Posterior vena cava (tissue), 2 donors: ENCODE results near the gene GKN2. TPM values are rescaled to one million over a fixed set of nuclear protein-coding genes. Genes with fewer than 3 reads are reported as not detected.

Experiments used
- DNase-seq: peaks from one replicate; pipeline ENCODE4 v3.0.0-alpha.2; 2020; ENCODE audit warnings: low spot score
- intact Hi-C, 2 donors: fragments of 100-400 bp; cut with DNase I; formaldehyde crosslinking; loops; one replicate each; pipeline versions ENCODE4 v1.14.1 to v1.14.2; 2022 to 2023
- long read RNA-seq, 2 donors: library from polyadenylated mRNA; unstranded; transcript quantifications; one replicate each; pipeline ENCODE4 v2.0.0, GENCODE V29; 2020 to 2021
- total RNA-seq, 2 donors: library from RNA; stranded (reverse); fragmentation: NEBNext Ultra II Directional; extraction: Animal tissue kit (Norgen Biotek cat#: 25700); gene quantifications; one replicate each; pipeline ENCODE4 v1.2.1, GENCODE V29; 2021
- donor health status: DM: yes; HTN: yes; CAD: no.
- donor health status: DM: yes; HTN: yes; CAD: no.

GKN2 gene, protein sequence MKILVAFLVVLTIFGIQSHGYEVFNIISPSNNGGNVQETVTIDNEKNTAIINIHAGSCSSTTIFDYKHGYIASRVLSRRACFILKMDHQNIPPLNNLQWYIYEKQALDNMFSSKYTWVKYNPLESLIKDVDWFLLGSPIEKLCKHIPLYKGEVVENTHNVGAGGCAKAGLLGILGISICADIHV
- not detected for total RNA-seq
- long read RNA-seq, donor 1: 0 reads
- long read RNA-seq, donor 2: 0 reads

DNA sequence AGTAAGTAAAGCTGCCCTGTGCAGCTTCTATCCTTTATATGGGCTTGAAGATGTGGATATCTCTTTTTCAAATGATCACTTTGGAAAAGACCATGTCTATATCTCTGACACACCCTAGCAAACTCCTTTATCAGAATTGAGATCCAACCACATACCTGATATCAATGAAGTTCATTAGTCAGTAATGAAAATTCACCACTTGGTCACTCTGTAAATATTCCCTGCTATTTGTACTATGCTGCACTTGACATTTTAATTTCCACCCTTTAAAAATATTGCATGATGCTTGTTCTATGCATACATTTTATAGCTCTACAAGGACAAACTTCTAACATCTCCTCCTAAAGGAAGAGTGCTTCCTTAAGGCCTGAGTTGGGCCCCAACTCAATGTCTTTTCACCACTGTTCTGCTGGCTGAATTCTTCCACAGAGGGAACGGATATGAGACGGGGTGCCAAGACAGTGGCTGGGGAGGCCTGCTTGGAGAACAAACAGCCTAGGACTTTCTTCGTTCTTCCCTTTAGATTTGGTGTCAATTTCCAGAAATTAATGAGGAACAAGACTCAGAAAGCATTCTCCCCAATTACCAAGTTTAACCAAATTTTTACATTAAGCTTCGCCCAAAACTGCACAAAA lies at the start of gene GKN2:
Gene GKN2, minus strand, starts transcription at position 7 of the 635 bp plus-strand sequence. CDS start 32 bp downstream, outside the sequence.
- DNase-seq: no peak
- intact Hi-C loops: no loop called here

DNA sequence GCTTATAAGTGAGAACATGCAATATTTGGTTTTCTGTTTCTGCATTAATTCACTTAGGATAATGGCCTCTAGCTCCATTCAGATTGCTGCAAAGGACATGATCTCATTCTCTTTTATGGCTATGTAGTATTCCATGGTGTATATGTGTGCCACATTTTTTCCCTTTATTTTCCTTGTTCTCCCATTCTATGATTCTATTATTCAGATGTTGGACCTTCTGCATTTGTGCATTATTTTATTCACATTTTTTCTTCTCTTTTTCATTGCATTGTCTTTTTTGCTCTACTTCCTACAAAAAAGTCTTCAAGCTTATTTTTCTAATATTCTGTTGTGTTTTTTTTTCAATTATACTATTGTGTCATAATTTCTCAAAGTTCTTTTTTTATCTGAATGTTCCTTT lies 49.2 kb upstream of the GKN2 start:
- no peak for DNase-seq
- intact Hi-C loops: no loop called here

DNA sequence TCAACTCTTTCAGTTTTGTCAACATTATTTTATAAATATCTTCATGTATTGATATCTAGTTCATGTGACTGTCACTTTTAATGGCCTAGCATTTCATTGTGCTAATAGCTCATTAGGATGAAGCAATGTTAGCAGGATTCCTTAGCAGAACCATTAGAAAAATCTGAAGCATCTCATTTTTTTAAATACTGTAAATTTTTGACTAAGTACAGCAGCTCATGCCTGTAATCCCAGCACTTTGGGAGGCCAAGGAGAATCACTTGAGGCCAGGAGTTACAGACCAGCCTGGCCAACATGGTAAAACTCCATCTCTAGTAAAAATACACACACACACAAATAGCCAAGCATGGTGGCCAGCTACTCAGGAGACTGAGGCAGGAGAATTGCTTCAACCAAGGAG lies 44.7 kb upstream of the GKN2 start:
- intact Hi-C loops: no loop called here
- no peak for DNase-seq

DNA sequence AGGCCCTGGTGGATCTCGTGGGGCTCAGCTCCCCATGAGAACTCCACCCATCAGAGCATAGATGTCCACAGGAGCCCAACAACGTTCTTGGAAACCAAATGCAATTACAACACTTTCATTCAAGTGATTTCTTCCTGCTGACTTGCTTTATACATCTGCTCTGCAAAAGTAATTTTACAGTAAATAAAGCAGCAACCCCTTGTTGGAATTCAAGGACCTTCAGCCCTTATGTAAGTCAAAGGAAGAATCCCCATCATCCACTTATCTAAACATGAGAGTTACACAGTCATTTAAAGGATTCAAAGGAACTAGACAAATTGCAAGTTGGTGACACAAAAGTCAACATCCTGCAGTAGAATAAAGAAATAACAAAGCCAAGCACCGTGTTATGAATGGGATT lies 43.2 kb upstream of the GKN2 start:
- DNase-seq: no peak
- intact Hi-C loops: no loop called here

DNA sequence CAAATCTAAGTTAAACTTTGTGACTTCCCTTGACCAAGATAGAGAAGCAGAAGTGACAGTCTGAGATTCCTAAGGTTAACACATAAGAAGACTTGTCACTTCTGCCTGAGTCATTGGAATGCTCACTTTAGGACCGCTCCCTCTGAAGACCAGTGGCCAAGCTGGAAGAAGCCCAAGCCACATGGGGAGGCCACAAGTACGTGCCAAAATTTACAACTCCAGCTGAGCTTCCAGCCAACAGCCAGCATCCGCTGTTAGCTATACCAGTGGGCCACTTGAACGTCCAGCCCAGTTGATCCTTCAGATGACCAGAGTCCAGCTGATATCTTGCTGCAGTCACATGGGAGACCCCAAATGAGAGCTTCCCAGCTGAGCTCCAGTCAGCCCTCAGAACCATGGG lies 42.2 kb upstream of the GKN2 start:
- intact Hi-C loops: no loop called here
- peak; percentile 87 for DNase-seq

DNA sequence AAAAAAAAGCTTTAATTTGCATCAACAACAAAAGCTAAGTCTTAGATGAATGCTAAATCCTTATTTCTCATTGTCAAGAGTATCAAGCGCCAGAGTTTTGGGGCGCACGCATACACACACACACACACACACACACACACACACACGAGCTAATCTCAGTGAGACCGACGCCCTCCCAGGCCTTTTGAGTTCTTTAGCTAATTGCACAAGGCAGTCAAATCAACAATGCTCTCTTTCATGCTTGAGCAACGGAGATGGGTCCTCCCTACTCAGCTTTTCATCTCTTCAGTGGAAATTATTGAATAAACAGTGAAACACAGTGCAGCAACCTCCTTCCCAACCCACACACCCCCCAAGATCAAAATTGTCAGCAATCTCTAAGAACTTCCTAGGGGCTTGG lies 41.0 kb upstream of the GKN2 start:
- DNase-seq: no peak
- intact Hi-C loops: no loop called here

DNA sequence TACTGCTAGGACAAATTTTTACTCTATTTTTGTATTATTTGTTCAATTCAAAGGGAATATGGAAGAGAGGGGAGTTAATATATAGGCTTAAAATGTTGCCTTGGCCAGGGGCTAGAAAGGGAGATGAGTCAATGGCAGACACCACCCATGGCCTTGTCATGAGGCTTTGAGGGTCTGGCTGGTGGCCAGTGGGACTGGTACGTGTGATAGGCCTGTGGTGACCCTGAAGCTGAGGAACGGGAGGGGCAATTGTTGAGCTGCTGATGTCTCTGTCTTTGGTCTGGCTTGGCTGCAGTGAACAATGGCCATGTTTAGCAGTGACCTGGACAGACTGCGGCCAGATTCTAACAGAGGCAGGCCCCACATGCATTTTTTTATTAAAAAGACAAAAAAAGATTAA lies 40.2 kb upstream of the GKN2 start:
- intact Hi-C loops: no loop called here
- no peak for DNase-seq

DNA sequence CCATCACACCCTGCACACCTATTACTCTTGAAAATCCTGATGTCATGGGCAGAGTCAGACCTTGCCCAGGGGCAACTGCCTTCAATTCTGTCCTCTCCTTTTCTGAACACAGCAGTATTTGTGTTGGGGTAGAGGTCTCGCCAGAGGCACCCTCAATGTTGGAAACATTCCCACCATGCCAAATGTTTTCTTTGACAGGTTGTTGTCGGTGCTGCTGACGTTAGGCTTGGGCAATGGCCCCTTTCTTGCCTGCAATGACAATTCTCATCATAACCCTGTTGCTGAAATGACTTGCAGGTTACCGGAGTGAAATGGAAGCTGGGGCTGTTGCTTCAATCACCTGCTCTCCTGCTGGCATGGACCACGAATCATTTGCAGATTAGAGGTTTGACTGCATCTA lies 39.6 kb upstream of the GKN2 start:
- intact Hi-C loops: no loop called here
- DNase-seq: no peak

DNA sequence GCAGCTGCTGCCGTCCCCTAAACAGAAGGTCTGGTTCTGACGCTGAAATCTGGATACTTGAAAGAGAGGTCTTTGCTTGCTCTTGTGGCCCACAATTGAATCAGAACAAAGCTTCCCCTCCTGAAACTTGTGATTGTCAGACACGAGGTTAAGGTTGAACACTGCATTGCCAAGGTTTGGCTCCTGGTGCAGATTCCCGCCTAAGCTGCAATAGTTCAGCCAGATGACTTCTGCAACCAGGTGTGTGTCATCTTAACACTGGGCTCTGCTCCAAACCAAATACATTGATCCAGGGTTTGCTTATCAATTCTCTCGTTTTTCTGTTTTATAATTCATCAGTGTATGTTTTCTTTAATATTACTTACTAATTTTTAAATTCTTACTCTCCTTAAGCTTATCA lies 36.3 kb upstream of the GKN2 start:
- DNase-seq: no peak
- intact Hi-C loops: no loop called here

DNA sequence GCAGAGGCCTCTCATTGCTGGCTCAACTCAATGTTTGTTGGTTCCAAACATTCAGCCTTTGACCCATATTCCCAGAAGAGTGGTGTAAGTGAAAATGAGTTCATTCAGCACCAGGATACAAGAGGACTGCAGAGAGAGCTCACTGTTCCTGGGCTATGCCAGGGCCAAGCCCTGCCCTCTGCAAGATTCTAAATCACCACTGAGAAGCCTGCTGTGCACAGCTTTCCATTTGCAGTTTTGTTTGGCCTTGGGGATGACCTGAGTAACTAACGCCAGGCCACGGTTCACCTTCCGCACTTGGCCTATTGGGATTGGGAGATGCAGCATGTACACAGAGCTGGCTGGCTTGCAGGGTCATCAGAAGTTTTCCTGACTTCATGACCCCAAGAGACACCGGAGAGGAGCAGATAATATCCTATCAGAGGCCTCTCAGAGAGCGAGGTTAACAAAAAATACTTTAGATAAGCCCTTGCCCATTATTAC lies 34.4 kb upstream of the GKN2 start:
- no peak for DNase-seq
- intact Hi-C loops: no loop called here

DNA sequence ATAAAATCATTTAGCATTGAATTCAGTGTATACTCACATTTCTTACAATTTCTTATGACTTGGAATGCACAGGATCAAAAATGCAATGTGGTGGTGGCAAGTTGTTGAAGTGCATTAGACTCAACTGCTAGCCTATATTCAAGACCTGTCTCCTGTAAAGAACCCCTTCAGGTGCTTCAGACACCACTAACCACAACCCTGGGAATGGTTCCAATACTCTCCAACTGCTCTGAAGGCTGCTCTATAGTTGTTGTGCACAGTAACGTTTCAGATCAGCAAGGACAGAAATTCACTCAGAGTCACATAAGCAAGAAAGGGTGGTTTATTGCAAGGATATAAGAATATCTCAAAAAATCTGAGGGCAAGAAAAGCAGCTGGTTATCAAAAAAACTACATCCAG lies 28.3 kb upstream of the GKN2 start:
- intact Hi-C loops: no loop called here
- no peak for DNase-seq

DNA sequence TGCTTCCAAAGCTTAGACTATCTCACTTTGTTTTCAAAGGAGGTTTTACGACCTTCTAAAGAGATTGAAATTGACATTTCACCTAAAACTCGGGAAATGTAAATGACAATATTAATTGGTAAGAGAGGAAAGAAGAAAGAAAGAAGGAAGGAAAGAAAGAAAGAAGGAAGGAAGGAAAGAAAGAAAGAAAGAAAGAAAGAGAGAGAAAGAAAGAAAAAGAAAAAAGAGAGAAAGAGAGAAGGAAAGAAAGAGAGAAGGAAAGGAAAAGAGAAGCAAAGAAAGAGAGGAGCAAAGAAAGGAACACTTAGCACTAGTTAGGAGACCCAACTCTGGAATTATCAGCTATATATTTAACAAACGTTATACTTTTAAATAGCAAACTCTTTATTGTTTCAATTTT lies 25.4 kb upstream of the GKN2 start:
- intact Hi-C loops: no loop called here

DNA sequence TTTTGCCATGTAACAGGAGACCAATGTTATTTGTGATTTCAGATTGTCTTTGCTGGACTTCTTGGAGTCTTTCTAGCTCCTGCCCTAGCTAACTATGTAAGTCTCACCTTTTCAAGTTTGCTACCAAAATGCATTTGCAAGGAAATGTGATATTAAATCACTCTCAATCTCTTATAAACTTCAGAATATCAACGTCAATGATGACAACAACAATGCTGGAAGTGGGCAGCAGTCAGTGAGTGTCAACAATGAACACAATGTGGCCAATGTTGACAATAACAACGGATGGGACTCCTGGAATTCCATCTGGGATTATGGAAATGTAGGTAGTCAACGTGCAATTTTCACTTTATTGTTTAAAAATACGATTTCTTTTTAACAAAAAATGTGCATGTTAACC lies 24.8 kb upstream of the GKN2 start:
- intact Hi-C loops: no loop called here
- no peak for DNase-seq

More for the DNA sequence above, 25.4 kb upstream of the GKN2 start:
- no peak for DNase-seq

DNA sequence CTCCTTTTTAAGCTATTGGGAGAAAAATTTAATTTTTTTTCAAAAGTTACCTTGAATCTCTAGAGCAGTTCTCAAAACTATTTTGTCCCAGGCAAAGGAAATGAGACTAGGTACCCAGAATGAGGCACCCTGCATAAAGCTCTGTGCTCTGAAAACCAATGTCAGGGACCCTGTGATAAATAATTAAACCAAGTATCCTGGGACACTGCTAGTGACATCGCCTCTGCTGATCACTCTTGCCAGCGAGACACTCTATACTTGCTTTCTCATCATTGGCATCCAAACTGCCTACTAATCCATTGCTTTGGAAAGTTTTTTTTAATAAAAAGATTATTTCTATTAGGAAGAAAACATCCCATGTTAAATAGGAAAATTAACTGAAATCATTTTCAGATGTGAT lies 23.2 kb upstream of the GKN2 start:
- no peak for DNase-seq
- intact Hi-C loops: loop anchor here in 1 of 2 donors (2.0 kb wide), 1 partner anchor 55 kb away; no protein-coding TSS in a partner anchor

DNA sequence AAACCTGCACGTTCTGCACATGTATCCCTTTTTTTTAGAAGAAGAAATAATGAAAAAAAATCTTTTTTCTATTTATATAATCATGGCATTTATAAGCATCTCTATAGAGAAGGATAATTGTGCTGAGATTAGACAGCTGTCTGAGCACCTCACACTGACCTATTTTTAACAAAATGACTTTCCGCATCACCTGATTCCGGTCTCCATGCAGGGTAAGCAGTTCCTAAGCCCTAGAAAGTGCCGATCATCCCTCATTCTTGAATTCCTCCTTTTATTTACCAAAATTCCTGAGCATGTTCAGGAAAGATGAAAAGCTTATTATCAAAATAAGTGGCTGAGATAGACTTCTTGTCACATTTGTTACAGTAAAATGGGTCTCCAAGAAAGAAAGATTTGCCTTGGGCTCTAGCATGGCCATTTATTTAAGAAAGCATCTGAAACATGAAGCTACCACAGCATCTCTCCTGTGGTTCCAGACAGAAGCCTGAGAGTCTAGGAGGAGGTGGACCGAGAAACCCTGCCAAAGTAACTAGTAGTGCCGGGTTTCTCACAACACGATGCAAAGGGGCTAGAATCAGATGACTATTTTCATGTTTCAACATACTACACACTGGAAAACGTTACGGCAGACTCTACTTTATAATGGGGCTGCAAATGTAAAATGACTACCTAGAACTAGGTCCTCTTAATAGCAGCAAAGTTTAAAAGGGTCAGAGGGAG lies 22.4 kb upstream of the GKN2 start:
- no peak for DNase-seq
- intact Hi-C loops: loop anchor here in 1 of 2 donors (2.0 kb wide), 1 partner anchor 56 kb away; no protein-coding TSS in a partner anchor

DNA sequence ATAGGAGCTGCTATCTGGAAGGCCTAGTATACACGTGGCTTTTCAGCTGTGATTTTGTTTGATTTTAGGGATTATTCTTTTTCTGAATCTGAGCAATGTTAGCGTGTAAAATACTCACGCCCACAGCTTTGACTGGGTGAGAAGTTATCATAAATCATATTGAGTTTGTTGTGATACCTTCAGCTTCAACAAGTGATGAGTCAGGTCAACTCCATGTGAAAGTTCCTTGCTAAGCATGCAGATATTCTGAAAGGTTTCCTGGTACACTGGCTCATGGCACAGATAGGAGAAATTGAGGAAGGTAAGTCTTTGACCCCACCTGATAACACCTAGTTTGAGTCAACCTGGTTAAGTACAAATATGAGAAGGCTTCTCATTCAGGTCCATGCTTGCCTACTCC lies 21.6 kb upstream of the GKN2 start, which contains the start of gene GKN1:
Gene GKN1, plus strand, starts transcription at position 386 of the 400 bp plus-strand sequence. CDS start 42 bp downstream, outside the sequence.
- intact Hi-C loops: loop anchor here in 1 of 2 donors (2.0 kb wide), 1 partner anchor 57 kb away; no protein-coding TSS in a partner anchor
- no peak for DNase-seq

DNA sequence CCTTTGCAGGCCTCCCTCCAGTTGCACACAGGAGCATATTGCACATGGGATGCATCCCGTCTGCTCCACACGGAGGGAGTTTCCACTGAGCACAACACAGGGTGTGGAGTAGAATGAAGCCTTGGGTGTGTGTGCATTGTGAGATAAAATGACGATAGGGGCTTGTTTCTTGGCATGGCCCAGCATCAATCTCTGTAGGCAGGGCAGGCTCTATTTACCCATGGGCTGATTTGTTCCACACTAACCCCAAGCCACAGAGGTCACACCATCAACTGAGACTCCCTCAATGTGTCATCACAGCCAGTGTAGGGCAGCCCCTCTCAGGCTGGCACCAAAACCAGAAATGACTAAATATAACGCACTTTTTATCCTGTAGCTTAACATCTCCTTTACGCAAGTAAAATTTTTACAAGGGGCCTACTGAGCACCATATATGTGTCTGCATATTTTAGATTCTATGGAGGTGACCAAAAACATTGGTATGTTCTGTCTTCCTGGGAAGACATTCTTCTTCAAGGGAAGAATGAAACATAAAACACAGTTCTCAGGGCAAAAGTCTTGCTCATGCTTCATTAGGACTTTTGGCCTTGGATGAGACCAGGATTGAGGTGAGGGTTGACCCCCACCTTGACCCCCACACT lies 19.0 kb upstream of the GKN2 start:
- intact Hi-C loops: no loop called here
- no peak for DNase-seq

DNA sequence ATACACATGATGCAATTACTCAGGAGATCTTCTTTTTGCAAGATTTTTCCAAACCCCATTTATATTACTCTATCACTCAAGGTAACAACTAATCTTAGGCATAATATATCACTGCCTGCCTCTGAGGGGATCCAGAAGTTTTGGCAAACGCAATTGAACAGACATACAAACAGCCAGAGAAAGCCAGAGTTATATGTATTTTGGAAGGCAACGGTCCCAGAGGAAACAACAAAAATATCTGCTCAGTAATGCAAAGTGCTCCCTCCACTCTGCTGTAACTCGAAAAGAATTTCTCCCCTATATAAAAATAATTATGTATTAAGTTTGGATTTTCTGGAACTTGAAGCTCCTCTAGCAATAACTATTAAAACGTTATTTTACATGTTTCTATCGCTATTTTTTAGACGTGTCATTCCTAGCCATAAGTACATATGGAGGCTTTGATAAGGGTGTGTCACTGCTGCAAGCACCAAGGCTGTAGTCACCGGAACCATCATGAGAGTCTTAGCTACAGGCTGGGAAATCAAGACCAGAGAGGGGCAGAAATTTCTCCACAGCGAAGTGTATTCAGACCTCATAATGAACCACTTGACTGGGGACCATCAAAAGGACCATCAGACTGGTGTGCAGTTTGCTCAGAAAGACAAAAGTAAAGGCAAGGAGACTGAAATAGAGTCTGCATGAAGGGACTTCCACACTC lies 18.0 kb upstream of the GKN2 start:
- intact Hi-C loops: no loop called here
- no peak for DNase-seq
